ENCODE data around the gene GPR141.

The GPR141 gene

DNA sequence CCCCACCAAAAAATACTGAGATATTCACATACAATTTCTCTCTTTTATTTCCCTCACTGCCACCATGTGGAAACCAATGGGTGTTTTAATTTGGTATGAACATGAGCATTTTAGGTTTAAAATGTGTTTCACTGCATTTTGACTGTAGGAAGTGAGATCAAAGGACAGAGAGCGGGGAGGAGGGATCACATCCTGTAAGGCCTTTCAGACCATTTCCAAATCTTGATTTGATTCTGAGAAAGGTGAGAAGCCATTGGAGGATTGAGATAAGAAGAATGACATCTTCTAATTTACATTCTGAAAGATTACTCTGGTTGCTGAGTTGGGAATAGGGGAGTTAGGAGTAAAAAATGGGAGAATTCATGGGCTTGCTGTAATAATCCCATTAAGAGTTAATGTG, 42.5 kb downstream of the GPR141 start:
- in situ Hi-C loops (cut with MboI; ENCODE audit: low pct_unique_long_range_greater_than_20kb, low sequenced_read_pairs), result no loop called here

DNA sequence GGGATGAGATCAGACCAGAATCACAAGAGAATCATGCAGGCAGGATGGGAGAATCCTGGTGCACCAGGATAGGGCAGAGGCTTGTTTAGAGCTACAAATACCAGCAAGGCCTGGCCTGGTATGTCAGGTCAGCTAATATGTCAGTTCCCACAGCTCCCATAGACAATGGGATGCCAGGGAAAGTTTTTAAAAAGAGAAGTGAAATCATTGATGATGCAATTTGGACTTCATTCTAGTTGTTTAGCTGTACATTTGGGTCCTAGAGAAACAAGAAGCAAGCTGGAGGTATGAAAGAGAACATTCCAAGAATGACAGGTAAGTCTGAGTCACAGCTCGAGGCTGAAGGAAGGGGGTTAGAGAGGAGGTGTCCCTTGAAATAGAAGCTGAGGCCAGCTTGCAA, 45.2 kb downstream of the GPR141 start:
- no peak for DNase-seq
- in situ Hi-C loops (cut with MboI; ENCODE audit: low pct_unique_long_range_greater_than_20kb, low sequenced_read_pairs), result no loop called here

More for the DNA sequence above, 42.5 kb downstream of the GPR141 start:
- no peak for DNase-seq

DNA sequence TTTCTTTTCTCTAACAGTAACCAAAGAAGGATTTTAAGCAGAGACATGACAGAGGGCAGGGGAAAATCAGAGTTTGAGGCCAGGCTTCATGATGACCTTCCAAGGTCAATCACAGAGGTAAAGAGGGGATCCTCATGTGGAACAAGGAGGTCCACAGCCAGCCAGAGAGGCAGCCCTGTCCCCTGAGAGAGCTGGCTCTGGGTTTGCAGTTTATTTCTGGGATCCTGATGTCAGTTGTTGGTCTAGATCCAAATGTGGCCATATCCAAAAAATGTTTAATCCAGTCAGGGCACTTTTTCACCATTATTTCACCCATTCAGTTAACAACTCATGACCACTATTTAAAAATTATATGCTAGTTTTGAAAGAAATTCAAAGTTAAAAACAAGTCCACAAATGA, 45.6 kb downstream of the GPR141 start:
- in situ Hi-C loops (cut with MboI; ENCODE audit: low pct_unique_long_range_greater_than_20kb, low sequenced_read_pairs), result no loop called here
- no peak for DNase-seq

DNA sequence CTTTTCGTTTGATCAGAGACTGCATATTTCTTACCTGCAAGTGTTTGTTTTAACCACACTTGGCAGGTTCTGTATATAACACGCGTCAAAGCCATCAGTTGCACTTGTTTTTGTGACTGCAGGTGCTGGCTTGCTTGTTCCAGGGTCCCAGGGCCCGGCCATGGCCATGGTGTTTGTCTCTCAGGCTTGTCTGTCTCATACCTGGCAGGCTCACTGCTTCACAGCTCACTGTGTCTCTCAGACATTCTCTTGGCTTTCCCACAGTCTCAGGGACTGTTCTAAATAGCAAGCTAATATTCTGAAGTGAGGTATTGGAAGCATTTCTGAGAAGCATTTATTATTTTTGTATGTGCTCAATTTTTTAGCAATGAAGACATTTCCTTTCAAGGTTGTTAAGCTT, 46.9 kb downstream of the GPR141 start:
- in situ Hi-C loops (cut with MboI; ENCODE audit: low pct_unique_long_range_greater_than_20kb, low sequenced_read_pairs), result no loop called here
- DNase-seq, result no peak

DNA sequence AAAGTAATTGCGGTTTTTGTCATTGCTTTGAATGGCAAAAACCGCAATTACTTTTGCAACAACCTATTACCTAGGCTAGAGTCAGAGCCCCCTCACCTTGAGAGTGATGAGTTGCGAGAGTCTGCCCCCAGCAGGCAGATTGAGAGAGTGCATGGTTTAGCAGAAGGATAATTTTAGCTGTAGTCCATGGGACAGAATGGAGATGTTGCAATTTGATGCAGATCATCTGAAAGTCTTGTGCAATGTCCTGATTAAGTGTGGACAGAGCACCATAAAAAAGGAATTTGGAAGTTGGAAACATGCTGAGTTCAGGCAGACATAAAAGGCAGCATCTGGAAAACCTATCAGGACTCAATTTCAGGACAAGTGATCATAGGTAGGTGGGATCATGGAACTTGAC, 48.7 kb downstream of the GPR141 start:
- peak; percentile 80 for DNase-seq
- in situ Hi-C loops (cut with MboI; ENCODE audit: low pct_unique_long_range_greater_than_20kb, low sequenced_read_pairs), result no loop called here

DNA sequence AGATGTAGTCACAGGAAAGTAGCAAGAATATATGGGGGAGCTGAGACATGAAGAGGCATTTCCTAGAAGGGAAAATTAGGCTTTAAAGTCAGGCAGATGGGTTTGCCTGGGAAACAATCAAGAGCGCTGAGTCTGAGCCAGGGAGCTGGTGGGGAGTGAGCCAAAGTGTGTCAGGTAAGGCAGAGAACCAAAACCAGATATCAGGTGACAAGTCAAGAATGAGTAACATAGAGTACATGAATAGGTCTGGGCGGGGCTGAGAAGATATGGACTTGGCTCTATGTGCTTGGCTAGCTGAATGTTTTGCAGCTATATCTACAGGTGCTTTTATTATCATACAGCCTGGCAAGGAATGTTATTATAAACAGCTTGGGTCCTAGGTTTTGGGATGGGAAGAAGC, 49.3 kb downstream of the GPR141 start:
- no peak for DNase-seq
- in situ Hi-C loops (cut with MboI; ENCODE audit: low pct_unique_long_range_greater_than_20kb, low sequenced_read_pairs), result no loop called here

DNA sequence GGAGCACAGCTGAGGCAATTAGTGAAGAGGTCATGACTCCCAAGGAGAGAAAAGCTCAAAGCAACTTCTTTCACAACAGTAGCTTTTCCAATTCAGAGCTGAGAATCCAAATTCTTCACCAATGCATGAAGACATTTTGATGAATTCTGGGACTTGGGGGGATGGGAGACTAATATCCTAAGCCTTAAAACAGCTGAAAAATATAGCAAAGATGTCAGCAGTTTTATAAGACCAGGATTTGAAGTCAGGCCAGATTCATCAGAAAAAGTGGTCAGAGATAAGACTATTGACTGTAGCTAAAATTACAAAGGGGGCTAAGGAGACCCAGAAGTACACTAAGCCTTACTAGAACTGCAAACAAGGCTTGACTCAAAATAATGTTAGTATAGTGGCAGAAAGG, 51.6 kb downstream of the GPR141 start:
- in situ Hi-C loops (cut with MboI; ENCODE audit: low pct_unique_long_range_greater_than_20kb, low sequenced_read_pairs), result no loop called here
- no peak for DNase-seq

DNA sequence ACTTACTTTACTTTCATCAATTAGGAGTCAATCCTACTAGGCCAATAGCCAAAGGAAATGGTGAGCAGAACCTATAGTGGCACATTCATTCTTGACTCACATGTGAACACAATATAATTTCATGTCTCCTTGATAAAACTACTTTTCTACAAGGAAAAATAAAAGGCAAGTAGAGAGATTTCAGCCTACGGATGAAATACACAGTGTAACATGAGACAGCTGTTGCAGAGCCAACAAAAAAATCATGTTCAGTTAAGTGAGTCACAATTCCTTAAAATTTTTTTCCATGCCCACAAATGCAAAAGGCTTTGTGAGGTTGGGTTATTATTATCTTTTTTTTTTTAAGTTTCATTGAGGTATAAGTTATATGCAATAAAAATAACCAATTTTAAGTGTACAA, 54.8 kb downstream of the GPR141 start:
- in situ Hi-C loops (cut with MboI; ENCODE audit: low pct_unique_long_range_greater_than_20kb, low sequenced_read_pairs), result no loop called here
- no peak for DNase-seq

DNA sequence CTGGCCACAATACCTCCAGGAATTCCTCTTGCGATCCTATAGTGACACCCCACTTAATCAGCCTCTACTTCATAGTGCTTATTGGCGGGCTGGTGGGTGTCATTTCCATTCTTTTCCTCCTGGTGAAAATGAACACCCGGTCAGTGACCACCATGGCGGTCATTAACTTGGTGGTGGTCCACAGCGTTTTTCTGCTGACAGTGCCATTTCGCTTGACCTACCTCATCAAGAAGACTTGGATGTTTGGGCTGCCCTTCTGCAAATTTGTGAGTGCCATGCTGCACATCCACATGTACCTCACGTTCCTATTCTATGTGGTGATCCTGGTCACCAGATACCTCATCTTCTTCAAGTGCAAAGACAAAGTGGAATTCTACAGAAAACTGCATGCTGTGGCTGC, 56.8 kb downstream of the GPR141 start:
- in situ Hi-C loops (cut with MboI; ENCODE audit: low pct_unique_long_range_greater_than_20kb, low sequenced_read_pairs), result no loop called here

DNA sequence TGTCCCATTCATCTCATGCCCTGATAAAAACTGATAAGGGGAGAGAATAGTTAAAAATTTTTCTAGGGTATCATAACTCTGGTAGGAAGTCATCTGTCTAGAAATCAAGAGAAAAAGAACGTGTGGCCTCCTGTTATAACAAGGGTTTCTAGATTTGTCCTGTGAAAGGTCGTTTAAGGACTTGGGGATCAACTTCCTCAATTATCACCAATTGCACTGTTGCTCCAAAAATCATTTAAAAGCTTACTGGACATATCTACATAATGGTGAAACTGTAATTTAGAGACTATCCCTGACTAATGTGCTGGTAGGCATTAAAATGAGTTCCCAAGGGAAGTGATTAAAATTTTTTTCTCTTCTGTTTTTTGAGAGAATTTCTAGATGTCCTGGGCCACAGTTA, 58.2 kb downstream of the GPR141 start:
- in situ Hi-C loops (cut with MboI; ENCODE audit: low pct_unique_long_range_greater_than_20kb, low sequenced_read_pairs), result no loop called here
- DNase-seq, result peak; percentile 37

More for the DNA sequence above, 56.8 kb downstream of the GPR141 start:
- no peak for DNase-seq

DNA sequence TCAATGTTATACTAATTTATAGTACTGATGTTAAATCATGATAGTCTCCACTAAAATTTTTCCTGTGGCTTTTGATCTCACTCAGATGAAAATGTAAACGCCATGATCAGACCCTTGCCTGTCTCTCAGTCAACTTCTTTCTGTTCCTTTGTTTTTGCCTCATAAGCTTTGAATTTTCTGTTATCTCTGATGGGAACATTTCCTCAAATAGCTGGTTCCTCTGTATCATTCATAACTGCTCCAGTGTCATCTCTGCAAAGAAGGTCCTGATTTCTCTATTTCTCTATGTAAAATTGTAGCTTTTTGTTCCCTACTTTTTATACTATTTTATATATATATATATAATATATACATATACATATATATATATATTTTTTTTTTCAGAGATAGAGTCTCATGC, 67.5 kb downstream of the GPR141 start:
- DNase-seq, result no peak
- in situ Hi-C loops (cut with MboI; ENCODE audit: low pct_unique_long_range_greater_than_20kb, low sequenced_read_pairs), result no loop called here

DNA sequence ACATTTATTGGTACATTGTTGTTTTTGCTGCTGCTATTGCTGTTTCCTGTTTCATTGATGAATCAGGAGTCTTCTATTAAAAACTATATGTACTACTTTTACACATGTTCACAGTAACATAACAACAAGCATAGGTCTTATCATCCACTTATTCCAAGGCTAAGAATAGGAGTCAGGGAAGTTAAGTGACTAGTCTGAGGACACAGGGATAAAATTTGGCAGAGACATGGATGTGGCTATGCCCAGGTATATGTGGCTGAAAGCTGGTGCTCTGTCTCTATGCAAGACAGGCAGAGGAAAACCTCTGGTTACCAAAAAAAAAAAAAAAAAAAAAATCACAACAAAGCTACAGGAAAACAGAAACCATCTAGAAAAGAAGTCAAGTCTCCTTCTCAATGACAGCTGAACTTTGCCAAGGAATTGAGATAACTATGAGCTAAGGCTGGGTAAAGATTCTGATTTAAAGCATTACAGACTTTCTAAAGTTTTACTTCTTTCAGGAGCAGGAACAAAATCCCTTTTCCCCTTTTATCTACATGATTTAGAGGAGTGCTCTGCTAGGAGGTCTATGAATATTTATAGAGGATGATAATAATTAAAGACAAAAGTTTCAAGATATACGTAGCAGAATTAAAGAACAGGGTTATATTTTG, 70.0 kb downstream of the GPR141 start:
- in situ Hi-C loops (cut with MboI; ENCODE audit: low pct_unique_long_range_greater_than_20kb, low sequenced_read_pairs), result no loop called here
- no peak for DNase-seq

DNA sequence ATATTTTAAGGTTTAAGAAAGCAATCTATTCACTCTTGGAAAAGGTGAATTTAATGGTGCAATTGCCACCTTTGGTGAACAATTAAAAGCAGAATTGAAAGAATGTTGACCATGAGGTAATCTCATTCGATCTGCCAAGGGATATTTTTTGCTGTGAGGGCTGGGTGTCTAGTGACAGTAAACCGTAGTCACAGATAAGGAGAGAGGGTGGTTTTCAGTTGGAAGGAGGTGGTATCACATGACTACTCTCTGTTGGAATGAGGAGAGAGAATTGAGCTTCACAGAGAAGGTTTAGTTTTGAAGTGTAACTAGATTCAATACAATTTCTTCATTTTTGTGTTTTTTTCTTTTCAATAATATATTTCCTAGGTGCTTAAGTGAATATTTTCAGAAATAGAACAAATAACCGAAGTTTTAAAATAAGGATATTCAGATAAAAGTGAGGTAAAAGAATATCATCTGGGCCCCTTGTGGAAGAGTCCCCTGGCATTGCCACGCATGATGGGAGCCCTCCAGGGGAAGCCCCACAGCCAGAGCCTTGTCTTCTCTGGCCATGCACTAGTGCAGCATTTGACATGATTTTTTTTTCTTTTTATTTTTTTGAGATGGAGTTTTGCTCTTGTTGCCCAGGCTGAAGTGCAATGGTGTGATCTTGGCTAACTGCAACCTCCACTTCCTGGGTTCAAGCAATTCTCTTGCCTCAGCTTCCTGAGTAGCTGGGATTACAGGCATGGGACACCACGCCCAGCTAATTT, 73.4 kb downstream of the GPR141 start:
- in situ Hi-C loops (cut with MboI; ENCODE audit: low pct_unique_long_range_greater_than_20kb, low sequenced_read_pairs), result no loop called here
- DNase-seq, result no peak

DNA sequence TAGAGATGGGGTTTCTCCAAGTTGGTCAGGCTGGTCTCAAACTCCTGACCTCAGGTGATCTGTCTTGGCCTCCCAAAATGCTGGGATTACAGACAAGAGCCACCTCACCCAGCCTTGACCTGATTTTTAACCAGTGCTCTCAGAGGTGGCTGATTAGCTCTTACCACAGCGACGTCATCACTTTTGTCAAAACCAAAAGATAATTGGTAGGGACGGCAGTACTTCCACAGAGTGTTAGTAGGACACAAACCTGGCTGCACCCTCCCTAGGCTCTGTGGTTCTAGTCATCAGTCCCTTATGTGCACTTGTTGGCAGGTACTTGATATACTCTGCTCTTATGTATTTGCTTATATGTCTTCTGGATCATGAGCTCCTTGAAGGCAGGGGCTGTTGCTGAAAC, 74.0 kb downstream of the GPR141 start:
- in situ Hi-C loops (cut with MboI; ENCODE audit: low pct_unique_long_range_greater_than_20kb, low sequenced_read_pairs), result no loop called here

DNA sequence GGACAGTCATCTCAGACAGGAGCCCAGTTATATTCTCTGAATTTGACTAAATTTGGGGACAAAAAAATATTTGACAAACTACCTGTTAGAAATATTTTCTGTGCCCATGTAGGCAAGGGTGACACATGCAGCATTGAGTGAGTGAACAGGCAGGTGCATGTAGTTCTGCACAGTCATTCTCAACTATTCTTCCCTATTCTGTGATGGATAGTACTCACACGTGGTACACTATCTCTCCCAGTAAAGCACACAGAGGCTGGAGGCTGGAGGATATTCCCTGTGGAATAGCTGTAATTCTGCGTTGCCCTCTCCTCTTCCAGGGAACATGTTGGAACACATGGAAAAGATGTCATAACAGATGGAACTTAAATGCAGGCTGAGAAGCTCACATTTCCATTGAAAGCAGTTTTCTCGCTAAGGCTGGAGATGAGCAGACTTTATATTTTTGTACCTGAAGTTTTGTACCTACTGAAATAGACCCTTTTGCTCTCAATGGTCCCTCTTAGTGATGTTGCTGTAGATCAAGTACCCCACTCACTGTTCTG, 75.0 kb downstream of the GPR141 start:
- in situ Hi-C loops (cut with MboI; ENCODE audit: low pct_unique_long_range_greater_than_20kb, low sequenced_read_pairs), result no loop called here
- DNase-seq, result no peak

More for the DNA sequence above, 74.0 kb downstream of the GPR141 start:
- DNase-seq, result no peak

DNA sequence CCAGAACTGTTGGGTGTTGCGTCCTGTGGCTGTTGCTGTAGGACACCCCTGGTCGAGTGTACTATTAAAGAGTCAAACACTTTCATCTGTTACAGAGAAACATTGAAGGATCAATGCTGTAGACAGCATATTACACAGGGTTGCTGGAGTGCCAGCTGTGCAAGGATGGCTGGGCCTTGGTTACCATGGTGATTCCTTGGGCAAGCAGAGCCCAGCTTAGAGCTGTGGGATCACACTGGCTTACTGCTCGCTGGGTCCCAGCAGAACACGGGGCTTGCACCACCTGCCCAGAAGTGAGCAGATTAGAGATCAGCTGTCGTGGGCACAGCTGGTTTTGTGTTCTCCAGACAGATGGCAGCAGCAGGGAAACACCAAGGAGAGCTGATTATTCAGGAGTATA, 76.0 kb downstream of the GPR141 start:
- in situ Hi-C loops (cut with MboI; ENCODE audit: low pct_unique_long_range_greater_than_20kb, low sequenced_read_pairs), result no loop called here
- no peak for DNase-seq

DNA sequence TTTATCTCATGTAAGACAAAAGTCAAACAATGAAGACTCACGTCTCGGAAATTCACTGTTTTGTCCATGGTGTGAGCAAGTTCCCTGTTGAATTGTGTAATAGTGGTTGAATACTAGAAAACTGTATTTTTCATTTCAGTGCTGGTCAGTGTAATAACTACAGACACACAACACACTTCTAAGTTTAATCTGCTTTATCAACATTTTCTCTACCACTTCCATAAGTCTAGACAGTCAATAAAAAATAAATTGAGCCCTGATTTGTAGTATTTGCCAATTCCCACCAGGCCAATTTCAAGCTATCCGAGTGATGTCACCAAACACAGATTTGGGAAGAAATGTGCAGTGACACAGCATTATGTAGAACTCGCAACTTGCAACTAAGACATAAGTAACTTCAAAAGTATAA, 81.9 kb downstream of the GPR141 start:
- DNase-seq, result no peak
- in situ Hi-C loops (cut with MboI; ENCODE audit: low pct_unique_long_range_greater_than_20kb, low sequenced_read_pairs), result no loop called here

DNA sequence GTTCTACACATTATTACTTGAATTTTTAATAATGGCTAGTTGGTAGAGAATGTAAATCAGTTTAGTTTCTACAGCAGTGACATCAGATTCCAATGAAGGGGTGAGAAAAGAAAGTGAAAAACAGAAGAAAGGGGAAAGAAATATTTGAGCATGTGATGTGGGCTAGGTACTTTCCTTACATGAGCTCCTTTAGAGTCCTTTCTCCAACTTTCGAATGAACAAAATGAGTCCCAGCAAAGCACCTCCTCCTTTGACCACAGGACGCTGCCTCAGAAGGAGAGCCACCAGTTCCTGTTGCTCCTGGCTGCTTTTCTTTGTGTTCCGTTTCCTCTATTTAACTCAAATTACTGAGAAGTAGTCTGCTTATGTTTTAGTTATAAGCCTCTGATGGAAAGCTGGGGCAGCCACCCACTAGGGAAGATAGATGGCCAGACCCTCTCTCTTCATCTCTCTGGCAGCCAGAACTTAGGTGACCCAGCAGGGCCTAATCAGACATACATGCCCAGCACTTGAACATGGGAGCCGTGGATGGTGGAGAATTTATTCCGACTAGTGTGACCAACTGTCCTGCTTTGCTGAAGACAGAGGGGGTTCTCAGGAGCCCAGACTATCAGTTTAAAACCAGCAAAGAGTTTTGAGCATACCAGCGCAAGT, 82.4 kb downstream of the GPR141 start:
- in situ Hi-C loops (cut with MboI; ENCODE audit: low pct_unique_long_range_greater_than_20kb, low sequenced_read_pairs), result no loop called here
- DNase-seq, result peak; percentile 67

DNA sequence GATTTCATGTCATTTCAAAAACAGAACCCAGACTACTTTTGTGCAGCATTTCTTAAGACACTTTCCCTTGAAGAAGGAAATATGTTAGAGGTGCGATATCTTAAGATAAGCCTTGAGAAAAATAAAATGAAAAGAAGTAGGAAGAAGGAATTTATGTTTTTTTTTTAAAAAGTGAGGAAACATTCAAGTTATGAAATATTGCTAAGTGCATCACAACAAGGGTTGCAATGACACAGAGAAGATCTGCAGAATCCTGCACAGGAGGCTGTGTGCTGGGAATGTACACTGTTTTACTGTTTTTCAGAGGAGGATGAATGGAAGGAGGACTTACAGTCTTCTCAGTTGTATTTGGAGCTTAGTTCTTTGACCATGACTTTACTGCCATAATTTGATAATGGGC, 85.0 kb downstream of the GPR141 start:
- DNase-seq, result no peak
- in situ Hi-C loops (cut with MboI; ENCODE audit: low pct_unique_long_range_greater_than_20kb, low sequenced_read_pairs), result no loop called here

DNA sequence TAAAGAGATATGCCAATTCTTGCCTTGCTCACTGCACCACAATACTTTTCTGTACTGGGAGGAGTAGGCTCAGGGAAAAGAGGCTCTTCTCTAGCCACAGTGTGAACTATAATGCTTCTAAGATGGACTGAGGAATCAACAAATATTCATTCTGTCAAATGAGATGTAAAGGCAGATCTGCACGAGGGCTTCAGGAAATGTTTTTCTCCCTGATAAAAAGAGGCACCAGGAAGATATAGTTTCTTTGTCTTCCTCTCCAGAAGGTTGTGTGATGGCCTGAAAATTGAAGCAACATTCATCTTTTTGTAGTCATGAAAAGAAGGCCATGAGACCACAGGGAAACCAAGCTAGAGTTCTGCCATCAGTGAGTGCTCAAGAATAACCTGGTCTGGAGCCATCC, 85.7 kb downstream of the GPR141 start:
- no peak for DNase-seq
- in situ Hi-C loops (cut with MboI; ENCODE audit: low pct_unique_long_range_greater_than_20kb, low sequenced_read_pairs), result no loop called here
